ENCODE data around the gene AOC2.

GRCh38 chr17:42809250-42809649 lies 35.1 kb upstream of the AOC2 start:
- no peak for TF ChIP-seq CTCF (IDR thresholded peaks at IDR 0.05; ENCODE audit: low read depth, low read length, poor library complexity, severe bottlenecking)
- TF ChIP-seq EZH2phosphoT487 (IDR thresholded peaks at IDR 0.05; ENCODE audit: borderline replicate concordance, low read length): no peak

Measured in DOHH2 (cell line).